Smooth muscle cell (in vitro differentiated cells): ENCODE data around the gene PDIK1L. TPM values are rescaled to one million over a fixed set of nuclear protein-coding genes. Genes with fewer than 3 reads are reported as not detected.

ENCODE experiments used
- DNase-seq: peaks from one replicate; lab custom pipeline; 2025; ENCODE audit not compliant: unreplicated experiment; lab: John Stamatoyannopoulos, UW
- H2AFZ ChIP-seq: fragments of 200-600 bp; sonication (generic); 2 replicates; pipeline ENCODE4 v1.6.0; 2016; ENCODE audit warnings: antibody characterized with exemption, low read depth, mild to moderate bottlenecking
- H3F3A ChIP-seq: fragments of 200-600 bp; sonication (generic); 2 replicates; pipeline ENCODE4 v1.6.0; 2017; ENCODE audit warnings: antibody characterized with exemption, low read depth
- H3K27ac ChIP-seq: fragments of 200-600 bp; sonication (generic); 2 replicates; pipeline ENCODE4 v1.5.1; 2016; ENCODE audit warnings: low read depth, mild to moderate bottlenecking
- H3K27me3 ChIP-seq: fragments of 200-600 bp; sonication (generic); 2 replicates; pipeline ENCODE4 v1.6.1; 2016; ENCODE audit warnings: low read depth, mild to moderate bottlenecking
- H3K36me3 ChIP-seq: fragments of 200-600 bp; sonication (generic); 2 replicates; pipeline ENCODE4 v1.5.1; 2016; ENCODE audit warnings: low read depth
- H3K4me1 ChIP-seq: fragments of 200-600 bp; sonication (generic); 2 replicates; pipeline ENCODE4 v1.5.1; 2016; ENCODE audit warnings: low read depth
- H3K4me2 ChIP-seq: fragments of 200-600 bp; sonication (generic); 2 replicates; pipeline ENCODE4 v1.6.0; 2016; ENCODE audit warnings: mild to moderate bottlenecking
- H3K4me3 ChIP-seq: fragments of 200-600 bp; sonication (generic); 2 replicates; pipeline ENCODE4 v1.5.1; 2016; ENCODE audit warnings: mild to moderate bottlenecking
- H3K79me2 ChIP-seq: fragments of 200-600 bp; sonication (generic); 2 replicates; pipeline ENCODE4 v1.6.0; 2016; ENCODE audit warnings: low read depth, mild to moderate bottlenecking
- H3K9ac ChIP-seq: fragments of 200-600 bp; sonication (generic); 2 replicates; pipeline ENCODE4 v1.6.0; 2016; ENCODE audit warnings: low read depth
- H3K9me3 ChIP-seq: fragments of 200-600 bp; sonication (generic); replicated peaks from 2 replicates; pipeline ENCODE4 v1.5.1; 2016; ENCODE audit warnings: low read depth
- H4K20me1 ChIP-seq: fragments of 200-600 bp; sonication (generic); 2 replicates; pipeline ENCODE4 v1.6.0; 2016; ENCODE audit warnings: low read depth
- WGBS: methylation state at CpG from one replicate; pipeline ENCODE4 v1.1.7; 2016; ENCODE audit warnings: low lambda C conversion rate; 5-methylcytosine and 5-hydroxymethylcytosine counted together
- polyA plus RNA-seq: library from polyadenylated mRNA; unstranded; fragments of >200 nt; fragmentation: Nextera tagmentation; extraction: Ambion mirVana; gene quantifications from 2 replicates; pipeline ENCODE4 v1.2.1, GENCODE V29; 2016
- total RNA-seq: library from RNA; depleted of rRNA; stranded (reverse); fragments of >200 nt; gene quantifications from 2 replicates; pipeline ENCODE4 v1.2.3, GENCODE V29; 2014
- TF ChIP-seq, protein P1 (sequence below): fragments of 200-600 bp; sonication (generic); IDR thresholded peaks from 2 replicates; pipeline ENCODE4 v1.5.1; 2017; ENCODE audit warnings: borderline replicate concordance, mild to moderate bottlenecking, antibody characterized with exemption; ENCODE audit not compliant: insufficient read depth, poor library complexity, severe bottlenecking

Gene PDIK1L
- total and polyA plus RNA-seq, 2 experiments from 2014 or later: 1.9 to 3.7 TPM

DNA sequence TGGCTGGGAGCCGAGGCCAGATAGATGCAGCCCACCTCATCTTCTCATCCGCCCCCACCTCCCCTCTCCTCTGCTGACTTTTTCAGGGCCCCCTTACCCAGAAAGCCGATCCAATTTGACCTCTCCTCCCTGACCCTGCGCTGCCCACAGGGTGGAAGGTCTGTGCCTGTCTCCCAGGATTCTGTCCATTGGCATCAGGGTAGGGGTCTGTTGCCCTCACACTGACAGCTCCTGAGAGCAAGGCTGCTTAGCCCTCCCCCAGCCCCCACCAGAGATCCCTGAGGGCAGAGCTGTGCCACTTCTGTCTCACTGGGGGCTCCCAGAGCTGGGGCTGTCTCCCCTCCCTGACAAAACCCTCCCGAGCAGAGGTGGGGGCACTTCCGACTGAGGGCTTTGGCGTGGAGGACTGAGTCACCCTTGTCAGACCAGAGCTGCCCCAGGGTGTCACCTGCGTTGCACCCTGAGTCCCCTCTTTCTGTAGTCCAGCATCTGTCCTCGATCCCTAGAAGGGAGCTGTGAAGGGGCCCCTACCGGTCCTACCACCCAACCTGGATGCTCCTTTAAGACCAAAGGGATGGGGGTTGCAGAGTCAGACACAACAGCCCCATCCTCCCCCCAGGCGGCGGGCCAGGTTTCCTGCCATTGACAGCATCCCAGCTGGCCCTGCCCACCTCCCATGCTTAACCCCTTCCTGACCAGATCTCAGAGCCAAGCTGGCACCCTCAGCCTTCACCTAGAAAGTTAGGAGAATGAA, 44.8 kb downstream of the PDIK1L start:
- Histone ChIP-seq H3K27ac (no peak overlapping the region), H3K79me2 (no peaks in the 10 kb centered on the region), H3K36me3 (no peaks in the 10 kb centered on the region), H3F3A (no peaks in the 10 kb centered on the region), H3K4me1 (peaks cover 29% of the 10 kb centered on the region), H3K27me3 (peaks cover 15% of the 10 kb centered on the region), H4K20me1 (no peaks in the 10 kb centered on the region), H3K9ac (no peak overlapping the region), H3K9me3 (no peaks in the 10 kb centered on the region), H3K4me2 (no peak overlapping the region), H3K4me3 (no peak overlapping the region), H2AFZ (no peak overlapping the region)
- TF ChIP-seq, protein P1, sequence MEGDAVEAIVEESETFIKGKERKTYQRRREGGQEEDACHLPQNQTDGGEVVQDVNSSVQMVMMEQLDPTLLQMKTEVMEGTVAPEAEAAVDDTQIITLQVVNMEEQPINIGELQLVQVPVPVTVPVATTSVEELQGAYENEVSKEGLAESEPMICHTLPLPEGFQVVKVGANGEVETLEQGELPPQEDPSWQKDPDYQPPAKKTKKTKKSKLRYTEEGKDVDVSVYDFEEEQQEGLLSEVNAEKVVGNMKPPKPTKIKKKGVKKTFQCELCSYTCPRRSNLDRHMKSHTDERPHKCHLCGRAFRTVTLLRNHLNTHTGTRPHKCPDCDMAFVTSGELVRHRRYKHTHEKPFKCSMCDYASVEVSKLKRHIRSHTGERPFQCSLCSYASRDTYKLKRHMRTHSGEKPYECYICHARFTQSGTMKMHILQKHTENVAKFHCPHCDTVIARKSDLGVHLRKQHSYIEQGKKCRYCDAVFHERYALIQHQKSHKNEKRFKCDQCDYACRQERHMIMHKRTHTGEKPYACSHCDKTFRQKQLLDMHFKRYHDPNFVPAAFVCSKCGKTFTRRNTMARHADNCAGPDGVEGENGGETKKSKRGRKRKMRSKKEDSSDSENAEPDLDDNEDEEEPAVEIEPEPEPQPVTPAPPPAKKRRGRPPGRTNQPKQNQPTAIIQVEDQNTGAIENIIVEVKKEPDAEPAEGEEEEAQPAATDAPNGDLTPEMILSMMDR: no peak
- DNase-seq: no peak
- 24% methylated on average over 12 of the region's 12 CpGs for WGBS

GRCh38 chr1:26158271-26158907, 46.8 kb downstream of the PDIK1L start:
- no peaks in the 10 kb centered on the region for H3K9me3 ChIP-seq
- 74% methylated on average over 5 of the region's 5 CpGs for WGBS
- H3K4me3 ChIP-seq: no peak overlapping the region
- TF ChIP-seq, protein P1: no peak
- peaks cover 15% of the 10 kb centered on the region for H3K27me3 ChIP-seq
- no peaks in the 10 kb centered on the region for H3F3A ChIP-seq
- no peak overlapping the region for H3K9ac ChIP-seq
- H3K4me2 ChIP-seq: no peak overlapping the region
- no peak overlapping the region for H3K27ac ChIP-seq
- H4K20me1 ChIP-seq: no peaks in the 10 kb centered on the region
- no peaks in the 10 kb centered on the region for H3K36me3 ChIP-seq
- no peaks in the 10 kb centered on the region for H3K79me2 ChIP-seq
- no peak for DNase-seq
- H2AFZ ChIP-seq: no peak overlapping the region
- H3K4me1 ChIP-seq: peaks cover 33% of the 10 kb centered on the region

GRCh38 chr1:26158908-26159742, 47.5 kb downstream of the PDIK1L start, which contains the start of gene FAM110D:
TSS of gene FAM110D (plus strand) at chr1:26159079. CDS start at chr1:26161292, 2,213 bp downstream.
- Histone ChIP-seq H3K79me2 (no peaks in the 10 kb centered on the region), H3K9me3 (no peaks in the 10 kb centered on the region), H4K20me1 (no peaks in the 10 kb centered on the region), H3K9ac (no peak within 1 kb of the TSS), H2AFZ (no peak within 1 kb of the TSS), H3K27me3 (peaks cover 12% of the 10 kb centered on the region), H3K27ac (no peak within 1 kb of the TSS), H3K4me1 (peaks cover 31% of the 10 kb centered on the region), H3K4me3 (no peak within 1 kb of the TSS), H3F3A (no peaks in the 10 kb centered on the region), H3K4me2 (no peak within 1 kb of the TSS), H3K36me3 (no peaks in the 10 kb centered on the region)
- 33% methylated on average over 6 of the region's 6 CpGs for WGBS
- TF ChIP-seq, protein P1: no peak
- DNase-seq: no peak
